IMR-90 (cell line): Measurements from ENCODE around the gene SP9. TPM values are rescaled to one million over a fixed set of nuclear protein-coding genes. Genes with fewer than 3 reads are reported as not detected.

ENCODE experiments used
- ATAC-seq: fragments of 200-7000 bp; cut with Tn5 transposase; 2 replicates; pipeline ENCODE4 v1.9.1; 2020; ENCODE audit warnings: low read depth, mild to moderate bottlenecking, moderate library complexity
- BruUV-seq: library from RNA; stranded (reverse); fragments of 400-500 nt; replicated peaks from 2 replicates; lab custom pipeline; 2021; lab: Mats Ljungman, UMichigan
- CTCF ChIA-PET: fragments of 300-600 bp; formaldehyde crosslinking; extraction: SDS; loops from one replicate; lab custom pipeline; 2021; ENCODE audit warnings: antibody characterized with exemption; lab: Yijun Ruan, JAX
- POLR2A ChIA-PET: fragments of 300-600 bp; sonication (Branson Sonifier 250); formaldehyde crosslinking; loops from one replicate; lab custom pipeline; 2022; ENCODE audit warnings: antibody characterized with exemption; ENCODE audit not compliant: unreplicated experiment; lab: Charles Lee
- DNase-seq: peaks from one replicate; pipeline ENCODE4 v3.0.0; 2013
- H2AFZ ChIP-seq: replicated peaks from 2 replicates; pipeline ENCODE3; 2013; ENCODE audit warnings: low read length, mild to moderate bottlenecking; ENCODE audit not compliant: poor library complexity
- H2AK5ac ChIP-seq: 2 replicates; pipeline ENCODE4 v1.6.1; 2013; ENCODE audit warnings: low read depth, low read length, inconsistent platforms
- H2AK9ac ChIP-seq: replicated peaks from 2 replicates; pipeline ENCODE3; 2013; ENCODE audit warnings: mild to moderate bottlenecking, low read depth, low read length, moderate library complexity; ENCODE audit not compliant: poor library complexity
- H2BK120ac ChIP-seq: 2 replicates; pipeline ENCODE4 v1.6.1; 2013; ENCODE audit warnings: low read depth, low read length, inconsistent platforms
- H2BK15ac ChIP-seq: 3 replicates; pipeline ENCODE4 v1.6.1; 2013; ENCODE audit warnings: low read depth, low read length, inconsistent platforms
- H2BK20ac ChIP-seq: 2 replicates; pipeline ENCODE4 v1.6.1; 2013; ENCODE audit warnings: low read depth, mild to moderate bottlenecking, inconsistent platforms, low read length, moderate library complexity
- H2BK5ac ChIP-seq: 2 replicates; pipeline ENCODE4 v1.6.1; 2013; ENCODE audit warnings: mild to moderate bottlenecking, low read depth, low read length, inconsistent platforms; ENCODE audit not compliant: poor library complexity, severe bottlenecking
- H3K14ac ChIP-seq: replicated peaks from 2 replicates; pipeline ENCODE4 v1.6.1; 2013; ENCODE audit warnings: low read depth, low read length, inconsistent platforms
- H3K18ac ChIP-seq: 2 replicates; pipeline ENCODE4 v1.6.1; 2013; ENCODE audit warnings: low read depth, low read length, control low read depth
- H3K23ac ChIP-seq: 2 replicates; pipeline ENCODE4 v1.6.1; 2013; ENCODE audit warnings: low read depth, low read length, inconsistent platforms
- H3K27ac ChIP-seq: 2 replicates; pipeline ENCODE4 v1.5.1; 2013; ENCODE audit warnings: mild to moderate bottlenecking, control low read depth, low read length; ENCODE audit not compliant: insufficient read depth
- H3K27me3 ChIP-seq: 2 replicates; pipeline ENCODE4 v1.6.1; 2013; ENCODE audit warnings: low read length; ENCODE audit not compliant: control insufficient read depth, insufficient read depth
- H3K36me3 ChIP-seq: 2 replicates; pipeline ENCODE4 v1.6.1; 2013; ENCODE audit warnings: low read length, mixed read lengths; ENCODE audit not compliant: control insufficient read depth, insufficient read depth
- H3K4ac ChIP-seq: 2 replicates; pipeline ENCODE4 v1.6.1; 2013; ENCODE audit warnings: low read depth, low read length, inconsistent platforms
- H3K4me1 ChIP-seq: 2 replicates; pipeline ENCODE4 v1.6.1; 2013; ENCODE audit warnings: low read length, mixed read lengths; ENCODE audit not compliant: control insufficient read depth, insufficient read depth
- H3K4me2 ChIP-seq: 2 replicates; pipeline ENCODE4 v1.6.1; 2013; ENCODE audit warnings: low read depth, mild to moderate bottlenecking, control low read depth, low read length, moderate library complexity
- H3K4me3 ChIP-seq: 2 replicates; pipeline ENCODE4 v1.5.1; 2013; ENCODE audit warnings: low read depth, mild to moderate bottlenecking, control low read depth, low read length, moderate library complexity; ENCODE audit not compliant: insufficient read depth
- H3K56ac ChIP-seq: 2 replicates; pipeline ENCODE4 v1.6.1; 2013; ENCODE audit warnings: low read length, inconsistent platforms; ENCODE audit not compliant: insufficient read depth; ENCODE audit errors: extremely low read depth
- H3K79me1 ChIP-seq, 2 experiments: 2 replicates each; pipeline ENCODE4 v1.6.1; 2013; ENCODE audit warnings: low read length in 2 of 2, inconsistent platforms in 1 of 2, low read depth in 1 of 2
- H3K9ac ChIP-seq: 2 replicates; pipeline ENCODE4 v1.6.1; 2013; ENCODE audit warnings: low read depth, low read length, control low read depth
- H3K9me1 ChIP-seq: 2 replicates; pipeline ENCODE4 v1.6.1; 2013; ENCODE audit warnings: low read length, inconsistent platforms; ENCODE audit not compliant: insufficient read depth
- H3K9me3 ChIP-seq: 2 replicates; pipeline ENCODE4 v1.6.1; 2013; ENCODE audit warnings: low read length; ENCODE audit not compliant: control insufficient read depth, insufficient read depth
- H4K20me1 ChIP-seq: 2 replicates; pipeline ENCODE4 v1.6.1; 2013; ENCODE audit warnings: low read length, inconsistent platforms; ENCODE audit not compliant: insufficient read depth
- H4K5ac ChIP-seq: 2 replicates; pipeline ENCODE4 v1.6.1; 2013; ENCODE audit warnings: mild to moderate bottlenecking, low read depth, low read length, control low read depth
- H4K8ac ChIP-seq, 2 experiments: 2 replicates each; pipeline ENCODE4 v1.6.1; 2013; ENCODE audit warnings: low read depth in 2 of 2, low read length in 2 of 2, control low read depth in 1 of 2, inconsistent platforms in 1 of 2
- H4K91ac ChIP-seq: 2 replicates; pipeline ENCODE4 v1.6.1; 2013; ENCODE audit warnings: low read depth, low read length, inconsistent platforms; ENCODE audit not compliant: insufficient read depth
- BHLHE40 ChIP-seq: fragments of 150-350 bp; IDR thresholded peaks from 2 replicates; pipeline ENCODE4 v1.6.1; 2016; ENCODE audit warnings: mild to moderate bottlenecking, low read depth, low read length
- CEBPB ChIP-seq: IDR thresholded peaks from 2 replicates; pipeline ENCODE4 v1.6.1; 2012; ENCODE audit warnings: low read depth, low read length, improper control_type of control experiment
- CHD1 ChIP-seq: IDR thresholded peaks from 2 replicates; pipeline ENCODE4 v1.6.1; 2012; ENCODE audit warnings: low read depth, low read length, improper control_type of control experiment
- CTCF ChIP-seq: conservative IDR thresholded peaks from 2 replicates; pipeline ENCODE4 v1.5.1; 2012; ENCODE audit warnings: mild to moderate bottlenecking, low read depth, low read length, improper control_type of control experiment
- ELK1 ChIP-seq: fragments of 150-350 bp; IDR thresholded peaks from 2 replicates; pipeline ENCODE4 v1.6.1; 2016; ENCODE audit warnings: low read depth, mild to moderate bottlenecking, low read length, moderate library complexity, borderline replicate concordance
- FOS ChIP-seq: fragments of 150-350 bp; IDR thresholded peaks from 2 replicates; pipeline ENCODE4 v1.6.1; 2016; ENCODE audit warnings: low read depth, low read length
- MAFK ChIP-seq: IDR thresholded peaks from 2 replicates; pipeline ENCODE4 v1.6.1; 2012; ENCODE audit warnings: low read depth, low read length, improper control_type of control experiment
- RAD21 ChIP-seq: IDR thresholded peaks from 2 replicates; pipeline ENCODE4 v1.6.1; 2012; ENCODE audit warnings: low read length, improper control_type of control experiment
- SMC3 ChIP-seq: fragments of 150-350 bp; IDR thresholded peaks from 2 replicates; pipeline ENCODE4 v1.6.1; 2016; ENCODE audit warnings: low read depth, mild to moderate bottlenecking, antibody characterized with exemption, low read length, moderate library complexity
- WGBS, 2 experiments: methylation state at CpG; one replicate each; pipeline versions ENCODE4 v1.1.5 to v1.1.7; 2013; ENCODE audit warnings: missing lambda C conversion rate in 2 of 2; ENCODE audit not compliant: insufficient read length in 1 of 2; ENCODE audit errors: extremely low coverage in 2 of 2; 5-methylcytosine and 5-hydroxymethylcytosine counted together
- dilution Hi-C: fragments of 300-500 bp; cut with HindIII; formaldehyde crosslinking; loops from one replicate; pipeline ENCODE4 v1.14.3; 2018; ENCODE audit warnings: low sequenced_read_pairs; ENCODE audit not compliant: unreplicated experiment
- in situ Hi-C: fragments of 300-500 bp; cut with MboI; formaldehyde crosslinking; loops from 3 replicates; pipeline ENCODE4 v1.14.3; 2019; ENCODE audit warnings: low sequenced_read_pairs, inconsistent platforms, mixed read lengths
- intact Hi-C: fragments of 100-400 bp; cut with micrococcal nuclease; formaldehyde crosslinking; loops from 2 replicates; pipeline ENCODE4 v1.10.0; 2022
- polyA plus RNA-seq, 3 experiments: library from polyadenylated mRNA; depleted of rRNA; stranded (reverse); fragments of >200 nt; gene quantifications; 2 replicates each; pipeline ENCODE4 v1.2.3, GENCODE V29; 2012; ENCODE audit warnings: low replicate concordance in 1 of 3
- total RNA-seq: library from RNA; depleted of rRNA; stranded (reverse); fragments of >200 nt; gene quantifications from 2 replicates; pipeline ENCODE4 v1.2.3, GENCODE V29; 2012

SP9 gene
- total and polyA plus RNA-seq, 2 of the 4 experiments (the other 2 are of a cell fraction) = not detected

GRCh38 chr2:174292908-174293307, 41.8 kb upstream of the SP9 start:
- dilution Hi-C loops (no loop called here), intact Hi-C loops (no loop called here), in situ Hi-C loops (no loop called here)
- H3K79me1 ChIP-seq = no peaks in the 10 kb centered on the region
- no peak overlapping the region for H4K5ac ChIP-seq
- no peaks in the 10 kb centered on the region for H3K9me1 ChIP-seq
- no peak overlapping the region for H3K14ac ChIP-seq
- no peak overlapping the region for H4K91ac ChIP-seq
- no peak overlapping the region for H3K4ac ChIP-seq
- no peak overlapping the region for H3K9ac ChIP-seq
- no peak overlapping the region for H2BK15ac ChIP-seq
- BruUV-seq = no TSS peak
- no peak overlapping the region for H3K27ac ChIP-seq
- H4K8ac ChIP-seq = no peak overlapping the region
- TF ChIP-seq FOS (no peak), BHLHE40 (no peak), CEBPB (no peak), RAD21 (no peak), CHD1 (no peak), ELK1 (no peak), MAFK (no peak), SMC3 (no peak), CTCF (no peak)
- H3K18ac ChIP-seq = no peak overlapping the region
- H2AFZ ChIP-seq = no peak overlapping the region
- no peak for ATAC-seq
- H4K20me1 ChIP-seq = no peaks in the 10 kb centered on the region
- no peaks in the 10 kb centered on the region for H3K36me3 ChIP-seq
- no peak overlapping the region for H3K4me2 ChIP-seq
- H3K23ac ChIP-seq = no peak overlapping the region
- CTCF ChIA-PET = no interaction called here
- peaks cover 5% of the 10 kb centered on the region for H3K9me3 ChIP-seq
- H3K56ac ChIP-seq = no peak overlapping the region
- no peak overlapping the region for H2BK20ac ChIP-seq
- H2BK120ac ChIP-seq = no peak overlapping the region
- no peak overlapping the region for H2AK5ac ChIP-seq
- no peak for DNase-seq
- peaks cover under 1% of the 10 kb centered on the region; the same call in 1 of the 2 replicates for H3K27me3 ChIP-seq
- no peak overlapping the region for H3K4me3 ChIP-seq
- whole genome bisulfite sequencing, 2 experiments = no CpG with 5 or more reads among the region's 1 CpG
- POLR2A ChIA-PET = no interaction called here
- no peak overlapping the region for H2AK9ac ChIP-seq
- H2BK5ac ChIP-seq = no peak overlapping the region
- H3K4me1 ChIP-seq = no peaks in the 10 kb centered on the region
